GM23338 (cell line): Measurements from ENCODE around the gene ZNF385B. TPM values are rescaled to one million over a fixed set of nuclear protein-coding genes. Genes with fewer than 3 reads are reported as not detected.
A peak's percentile ranks its signal among the peaks of the same experiment; 100 is the strongest.

Experiments
- ATAC-seq: fragments of 200-7000 bp; cut with Tn5 transposase; 3 replicates; pipeline ENCODE4 v1.9.1; 2020
- DNase-seq: peaks from one replicate; pipeline ENCODE4 v3.0.0-alpha.2; 2015; ENCODE audit warnings: low spot score
- H2AFZ ChIP-seq: fragments of 200-600 bp; sonication (generic); 2 replicates; pipeline ENCODE4 v1.8.0; 2016; ENCODE audit warnings: antibody characterized with exemption, mild to moderate bottlenecking, moderate library complexity
- H3F3A ChIP-seq: fragments of 200-600 bp; sonication (generic); replicated peaks from 2 replicates; pipeline ENCODE4 v1.8.0; 2017; ENCODE audit warnings: antibody characterized with exemption, mixed run types, low read depth
- H3K27ac ChIP-seq: fragments of 200-600 bp; sonication (generic); 2 replicates; pipeline ENCODE4 v1.6.1; 2016; ENCODE audit warnings: low read depth
- H3K27me3 ChIP-seq: fragments of 200-600 bp; sonication (generic); 2 replicates; pipeline ENCODE4 v1.8.0; 2016; ENCODE audit warnings: mild to moderate bottlenecking, mixed run types, moderate library complexity; ENCODE audit not compliant: insufficient read depth
- H3K36me3 ChIP-seq: fragments of 200-600 bp; sonication (generic); 2 replicates; pipeline ENCODE4 v1.8.0; 2016; ENCODE audit warnings: mild to moderate bottlenecking; ENCODE audit not compliant: insufficient read depth
- H3K4me1 ChIP-seq: fragments of 200-600 bp; sonication (generic); 2 replicates; pipeline ENCODE4 v1.8.0; 2016; ENCODE audit warnings: mild to moderate bottlenecking, moderate library complexity; ENCODE audit not compliant: insufficient read depth
- H3K4me2 ChIP-seq: fragments of 200-600 bp; sonication (generic); 2 replicates; pipeline ENCODE4 v1.7.1; 2017; ENCODE audit warnings: mixed run types
- H3K4me3 ChIP-seq: fragments of 200-600 bp; sonication (generic); 2 replicates; pipeline ENCODE4 v1.6.1; 2016; ENCODE audit warnings: mixed run types
- H3K79me2 ChIP-seq: fragments of 200-600 bp; sonication (generic); replicated peaks from 2 replicates; pipeline ENCODE4 v1.8.0; 2017; ENCODE audit warnings: mild to moderate bottlenecking; ENCODE audit not compliant: insufficient read depth
- H3K9me2 ChIP-seq: fragments of 200-600 bp; sonication (generic); 2 replicates; pipeline ENCODE4 v1.8.0; 2017; ENCODE audit not compliant: insufficient read depth
- H4K20me1 ChIP-seq: fragments of 200-600 bp; sonication (generic); replicated peaks from 2 replicates; pipeline ENCODE4 v1.8.0; 2017; ENCODE audit warnings: mild to moderate bottlenecking; ENCODE audit not compliant: insufficient read depth
- H3K27ac Mint-ChIP-seq: 2 replicates; pipeline ENCODE4 v1.8.0; 2020; ENCODE audit warnings: inconsistent platforms, mild to moderate bottlenecking, moderate library complexity, mixed read lengths
- H3K27me3 Mint-ChIP-seq: 3 replicates; pipeline ENCODE4 v1.8.0; 2022; ENCODE audit warnings: low read depth, mild to moderate bottlenecking, moderate library complexity, mixed read lengths, inconsistent platforms; ENCODE audit not compliant: insufficient read depth, poor library complexity
- H3K36me3 Mint-ChIP-seq: 3 replicates; pipeline ENCODE4 v1.8.0; 2021; ENCODE audit warnings: low read depth, mild to moderate bottlenecking, inconsistent platforms, moderate library complexity, mixed read lengths
- H3K4me1 Mint-ChIP-seq: 3 replicates; pipeline ENCODE4 v1.8.0; 2020; ENCODE audit warnings: mild to moderate bottlenecking, inconsistent platforms, mixed read lengths
- H3K4me3 Mint-ChIP-seq: 3 replicates; pipeline ENCODE4 v1.8.0; 2021; ENCODE audit warnings: moderate library complexity, mild to moderate bottlenecking, inconsistent platforms, mixed read lengths
- H3K9me3 Mint-ChIP-seq: 3 replicates; pipeline ENCODE4 v1.8.0; 2020; ENCODE audit warnings: moderate library complexity, mild to moderate bottlenecking, inconsistent platforms, mixed read lengths
- CREB1 ChIP-seq: fragments of 250-450 bp; sonication (Bioruptor Pico); IDR thresholded peaks from 2 replicates; pipeline ENCODE4 v1.5.0; 2020; ENCODE audit warnings: low read depth, mild to moderate bottlenecking, moderate library complexity
- EZH2 ChIP-seq: fragments of 200-600 bp; sonication (generic); IDR thresholded peaks from one replicate; pipeline ENCODE4 v1.8.0; 2017; ENCODE audit warnings: antibody characterized with exemption, mild to moderate bottlenecking, low read depth; ENCODE audit not compliant: unreplicated experiment
- EZH2phosphoT487 ChIP-seq: fragments of 200-600 bp; sonication (generic); IDR thresholded peaks from one replicate; pipeline ENCODE4 v1.8.1; 2018; ENCODE audit warnings: antibody characterized with exemption; ENCODE audit not compliant: unreplicated experiment
- JUNB ChIP-seq: IDR thresholded peaks from one replicate; pipeline ENCODE4 v1.6.1; 2016; ENCODE audit warnings: antibody characterized with exemption; ENCODE audit not compliant: unreplicated experiment
- NANOG ChIP-seq: IDR thresholded peaks from 2 replicates; pipeline ENCODE4 v1.6.1; 2016; ENCODE audit warnings: antibody characterized with exemption, borderline replicate concordance
- POLR2AphosphoS5 ChIP-seq: IDR thresholded peaks from 2 replicates; pipeline ENCODE4 v1.6.1; 2016; ENCODE audit warnings: antibody characterized with exemption, low read depth
- STAT1 ChIP-seq: IDR thresholded peaks from one replicate; pipeline ENCODE4 v1.6.1; 2016; ENCODE audit warnings: antibody characterized with exemption; ENCODE audit not compliant: unreplicated experiment
- ZNF114 ChIP-seq: fragments of 250-450 bp; sonication (Bioruptor Pico); IDR thresholded peaks from 2 replicates; pipeline ENCODE4 v1.5.0; 2020; ENCODE audit warnings: mild to moderate bottlenecking, moderate library complexity
- ZNF331 ChIP-seq: fragments of 250-450 bp; sonication (Bioruptor Pico); IDR thresholded peaks from 2 replicates; pipeline ENCODE4 v1.5.0; 2020; ENCODE audit warnings: low read depth, mild to moderate bottlenecking, moderate library complexity
- polyA plus RNA-seq: library from polyadenylated mRNA; unstranded; fragments of >200 nt; fragmentation: Nextera tagmentation; extraction: Ambion mirVana; gene quantifications from 2 replicates; pipeline ENCODE4 v1.2.1, GENCODE V29; 2016
- total RNA-seq: library from RNA; depleted of rRNA; stranded (reverse); fragments of >200 nt; shearing (Covaris generic); gene quantifications from 2 replicates; pipeline ENCODE4 v1.2.3, GENCODE V29; 2014
- TF ChIP-seq, protein P1 (sequence below): fragments of 250-450 bp; sonication (Bioruptor Pico); IDR thresholded peaks from 2 replicates; pipeline ENCODE4 v1.5.0; 2020; ENCODE audit warnings: mild to moderate bottlenecking, moderate library complexity
- TF ChIP-seq, protein P2 (sequence below), 2 experiments: fragments of 200-600 bp in 1 of 2; sonication (generic) in 1 of 2; conservative IDR thresholded peaks; 2 replicates each; pipeline versions ENCODE4 v1.5.1 to v1.6.1; 2016 to 2017; ENCODE audit warnings: antibody characterized with exemption in 2 of 2, low read depth in 2 of 2, mild to moderate bottlenecking in 2 of 2, moderate library complexity in 1 of 2
- TF ChIP-seq, protein P3 (sequence below): IDR thresholded peaks from 2 replicates; pipeline ENCODE4 v1.6.1; 2016; ENCODE audit warnings: antibody characterized with exemption
- TF ChIP-seq, protein P4 (sequence below): IDR thresholded peaks from one replicate; pipeline ENCODE4 v1.6.1; 2018; ENCODE audit warnings: antibody characterized with exemption; ENCODE audit not compliant: unreplicated experiment

The ZNF385B gene
- total and polyA plus RNA-seq, 2 experiments from 2014 or later: 1.5 to 4.6 TPM

DNA sequence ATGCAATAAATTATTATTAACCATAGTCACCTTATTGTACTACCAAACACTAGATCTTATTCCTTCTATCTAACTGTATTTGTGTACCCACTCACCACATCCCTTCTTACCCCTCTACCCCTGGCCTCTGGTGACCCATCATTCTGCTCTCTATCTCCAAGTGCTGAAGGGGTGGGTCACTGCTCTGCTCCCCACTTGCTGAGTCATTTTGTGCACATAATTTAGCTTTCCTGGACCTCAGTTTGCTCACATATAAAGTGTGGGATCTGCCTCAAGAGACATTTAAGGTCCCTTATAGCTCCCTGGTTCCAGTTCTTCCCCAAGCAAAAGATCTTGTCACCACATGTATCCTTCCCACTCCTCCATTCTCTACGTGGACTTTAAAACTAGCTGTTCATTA lies 169.4 kb downstream of the ZNF385B start:
- H3K4me1 Mint-ChIP-seq: peaks cover 3% of the 10 kb centered on the region; the same call in 1 of the 3 replicates
- no peak overlapping the region for H3K4me3 Mint-ChIP-seq
- Histone ChIP-seq H3K9me2 (0 out of 2 replicates have a peak, but pooled peaks cover 7% of the 10 kb centered on the region), H3K36me3 (no peaks in the 10 kb centered on the region), H3K79me2 (no peaks in the 10 kb centered on the region), H3K27ac (no peak overlapping the region), H3K4me2 (no peak overlapping the region), H3K4me1 (0 out of 2 replicates have a peak, but pooled peaks cover 3% of the 10 kb centered on the region), H3F3A (no peaks in the 10 kb centered on the region), H3K4me3 (no peak overlapping the region), H2AFZ (no peak overlapping the region), H3K27me3 (no peaks in the 10 kb centered on the region), H4K20me1 (no peaks in the 10 kb centered on the region)
- H3K36me3 Mint-ChIP-seq: no peaks in the 10 kb centered on the region
- DNase-seq: no peak
- TF ChIP-seq EZH2 (no peak), STAT1 (no peak), POLR2AphosphoS5 (no peak), ZNF331 (CRISPR knock-in tag) (no peak), JUNB (no peak), NANOG (no peak), ZNF114 (no peak), EZH2phosphoT487 (no peak), CREB1 (CRISPR knock-in tag) (no peak)
- TF ChIP-seq, protein P1, sequence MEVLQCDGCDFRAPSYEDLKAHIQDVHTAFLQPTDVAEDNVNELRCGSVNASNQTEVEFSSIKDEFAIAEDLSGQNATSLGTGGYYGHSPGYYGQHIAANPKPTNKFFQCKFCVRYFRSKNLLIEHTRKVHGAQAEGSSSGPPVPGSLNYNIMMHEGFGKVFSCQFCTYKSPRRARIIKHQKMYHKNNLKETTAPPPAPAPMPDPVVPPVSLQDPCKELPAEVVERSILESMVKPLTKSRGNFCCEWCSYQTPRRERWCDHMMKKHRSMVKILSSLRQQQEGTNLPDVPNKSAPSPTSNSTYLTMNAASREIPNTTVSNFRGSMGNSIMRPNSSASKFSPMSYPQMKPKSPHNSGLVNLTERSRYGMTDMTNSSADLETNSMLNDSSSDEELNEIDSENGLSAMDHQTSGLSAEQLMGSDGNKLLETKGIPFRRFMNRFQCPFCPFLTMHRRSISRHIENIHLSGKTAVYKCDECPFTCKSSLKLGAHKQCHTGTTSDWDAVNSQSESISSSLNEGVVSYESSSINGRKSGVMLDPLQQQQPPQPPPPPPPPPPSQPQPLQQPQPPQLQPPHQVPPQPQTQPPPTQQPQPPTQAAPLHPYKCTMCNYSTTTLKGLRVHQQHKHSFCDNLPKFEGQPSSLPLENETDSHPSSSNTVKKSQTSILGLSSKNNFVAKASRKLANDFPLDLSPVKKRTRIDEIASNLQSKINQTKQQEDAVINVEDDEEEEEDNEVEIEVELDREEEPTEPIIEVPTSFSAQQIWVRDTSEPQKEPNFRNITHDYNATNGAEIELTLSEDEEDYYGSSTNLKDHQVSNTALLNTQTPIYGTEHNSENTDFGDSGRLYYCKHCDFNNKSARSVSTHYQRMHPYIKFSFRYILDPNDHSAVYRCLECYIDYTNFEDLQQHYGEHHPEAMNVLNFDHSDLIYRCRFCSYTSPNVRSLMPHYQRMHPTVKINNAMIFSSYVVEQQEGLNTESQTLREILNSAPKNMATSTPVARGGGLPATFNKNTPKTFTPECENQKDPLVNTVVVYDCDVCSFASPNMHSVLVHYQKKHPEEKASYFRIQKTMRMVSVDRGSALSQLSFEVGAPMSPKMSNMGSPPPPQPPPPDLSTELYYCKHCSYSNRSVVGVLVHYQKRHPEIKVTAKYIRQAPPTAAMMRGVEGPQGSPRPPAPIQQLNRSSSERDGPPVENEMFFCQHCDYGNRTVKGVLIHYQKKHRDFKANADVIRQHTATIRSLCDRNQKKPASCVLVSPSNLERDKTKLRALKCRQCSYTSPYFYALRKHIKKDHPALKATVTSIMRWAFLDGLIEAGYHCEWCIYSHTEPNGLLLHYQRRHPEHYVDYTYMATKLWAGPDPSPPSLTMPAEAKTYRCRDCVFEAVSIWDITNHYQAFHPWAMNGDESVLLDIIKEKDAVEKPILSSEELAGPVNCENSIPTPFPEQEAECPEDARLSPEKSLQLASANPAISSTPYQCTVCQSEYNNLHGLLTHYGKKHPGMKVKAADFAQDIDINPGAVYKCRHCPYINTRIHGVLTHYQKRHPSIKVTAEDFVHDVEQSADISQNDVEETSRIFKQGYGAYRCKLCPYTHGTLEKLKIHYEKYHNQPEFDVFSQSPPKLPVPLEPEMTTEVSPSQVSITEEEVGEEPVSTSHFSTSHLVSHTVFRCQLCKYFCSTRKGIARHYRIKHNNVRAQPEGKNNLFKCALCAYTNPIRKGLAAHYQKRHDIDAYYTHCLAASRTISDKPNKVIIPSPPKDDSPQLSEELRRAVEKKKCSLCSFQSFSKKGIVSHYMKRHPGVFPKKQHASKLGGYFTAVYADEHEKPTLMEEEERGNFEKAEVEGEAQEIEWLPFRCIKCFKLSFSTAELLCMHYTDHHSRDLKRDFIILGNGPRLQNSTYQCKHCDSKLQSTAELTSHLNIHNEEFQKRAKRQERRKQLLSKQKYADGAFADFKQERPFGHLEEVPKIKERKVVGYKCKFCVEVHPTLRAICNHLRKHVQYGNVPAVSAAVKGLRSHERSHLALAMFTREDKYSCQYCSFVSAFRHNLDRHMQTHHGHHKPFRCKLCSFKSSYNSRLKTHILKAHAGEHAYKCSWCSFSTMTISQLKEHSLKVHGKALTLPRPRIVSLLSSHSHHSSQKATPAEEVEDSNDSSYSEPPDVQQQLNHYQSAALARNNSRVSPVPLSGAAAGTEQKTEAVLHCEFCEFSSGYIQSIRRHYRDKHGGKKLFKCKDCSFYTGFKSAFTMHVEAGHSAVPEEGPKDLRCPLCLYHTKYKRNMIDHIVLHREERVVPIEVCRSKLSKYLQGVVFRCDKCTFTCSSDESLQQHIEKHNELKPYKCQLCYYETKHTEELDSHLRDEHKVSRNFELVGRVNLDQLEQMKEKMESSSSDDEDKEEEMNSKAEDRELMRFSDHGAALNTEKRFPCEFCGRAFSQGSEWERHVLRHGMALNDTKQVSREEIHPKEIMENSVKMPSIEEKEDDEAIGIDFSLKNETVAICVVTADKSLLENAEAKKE (CRISPR knock-in tag): no peak
- TF ChIP-seq, protein P2, sequence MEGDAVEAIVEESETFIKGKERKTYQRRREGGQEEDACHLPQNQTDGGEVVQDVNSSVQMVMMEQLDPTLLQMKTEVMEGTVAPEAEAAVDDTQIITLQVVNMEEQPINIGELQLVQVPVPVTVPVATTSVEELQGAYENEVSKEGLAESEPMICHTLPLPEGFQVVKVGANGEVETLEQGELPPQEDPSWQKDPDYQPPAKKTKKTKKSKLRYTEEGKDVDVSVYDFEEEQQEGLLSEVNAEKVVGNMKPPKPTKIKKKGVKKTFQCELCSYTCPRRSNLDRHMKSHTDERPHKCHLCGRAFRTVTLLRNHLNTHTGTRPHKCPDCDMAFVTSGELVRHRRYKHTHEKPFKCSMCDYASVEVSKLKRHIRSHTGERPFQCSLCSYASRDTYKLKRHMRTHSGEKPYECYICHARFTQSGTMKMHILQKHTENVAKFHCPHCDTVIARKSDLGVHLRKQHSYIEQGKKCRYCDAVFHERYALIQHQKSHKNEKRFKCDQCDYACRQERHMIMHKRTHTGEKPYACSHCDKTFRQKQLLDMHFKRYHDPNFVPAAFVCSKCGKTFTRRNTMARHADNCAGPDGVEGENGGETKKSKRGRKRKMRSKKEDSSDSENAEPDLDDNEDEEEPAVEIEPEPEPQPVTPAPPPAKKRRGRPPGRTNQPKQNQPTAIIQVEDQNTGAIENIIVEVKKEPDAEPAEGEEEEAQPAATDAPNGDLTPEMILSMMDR (conservative IDR thresholded peaks at IDR 0.05; ENCODE audit: low read depth in 2 of 2): no peak
- TF ChIP-seq, protein P3, sequence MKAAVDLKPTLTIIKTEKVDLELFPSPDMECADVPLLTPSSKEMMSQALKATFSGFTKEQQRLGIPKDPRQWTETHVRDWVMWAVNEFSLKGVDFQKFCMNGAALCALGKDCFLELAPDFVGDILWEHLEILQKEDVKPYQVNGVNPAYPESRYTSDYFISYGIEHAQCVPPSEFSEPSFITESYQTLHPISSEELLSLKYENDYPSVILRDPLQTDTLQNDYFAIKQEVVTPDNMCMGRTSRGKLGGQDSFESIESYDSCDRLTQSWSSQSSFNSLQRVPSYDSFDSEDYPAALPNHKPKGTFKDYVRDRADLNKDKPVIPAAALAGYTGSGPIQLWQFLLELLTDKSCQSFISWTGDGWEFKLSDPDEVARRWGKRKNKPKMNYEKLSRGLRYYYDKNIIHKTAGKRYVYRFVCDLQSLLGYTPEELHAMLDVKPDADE: no peak
- TF ChIP-seq, protein P4, sequence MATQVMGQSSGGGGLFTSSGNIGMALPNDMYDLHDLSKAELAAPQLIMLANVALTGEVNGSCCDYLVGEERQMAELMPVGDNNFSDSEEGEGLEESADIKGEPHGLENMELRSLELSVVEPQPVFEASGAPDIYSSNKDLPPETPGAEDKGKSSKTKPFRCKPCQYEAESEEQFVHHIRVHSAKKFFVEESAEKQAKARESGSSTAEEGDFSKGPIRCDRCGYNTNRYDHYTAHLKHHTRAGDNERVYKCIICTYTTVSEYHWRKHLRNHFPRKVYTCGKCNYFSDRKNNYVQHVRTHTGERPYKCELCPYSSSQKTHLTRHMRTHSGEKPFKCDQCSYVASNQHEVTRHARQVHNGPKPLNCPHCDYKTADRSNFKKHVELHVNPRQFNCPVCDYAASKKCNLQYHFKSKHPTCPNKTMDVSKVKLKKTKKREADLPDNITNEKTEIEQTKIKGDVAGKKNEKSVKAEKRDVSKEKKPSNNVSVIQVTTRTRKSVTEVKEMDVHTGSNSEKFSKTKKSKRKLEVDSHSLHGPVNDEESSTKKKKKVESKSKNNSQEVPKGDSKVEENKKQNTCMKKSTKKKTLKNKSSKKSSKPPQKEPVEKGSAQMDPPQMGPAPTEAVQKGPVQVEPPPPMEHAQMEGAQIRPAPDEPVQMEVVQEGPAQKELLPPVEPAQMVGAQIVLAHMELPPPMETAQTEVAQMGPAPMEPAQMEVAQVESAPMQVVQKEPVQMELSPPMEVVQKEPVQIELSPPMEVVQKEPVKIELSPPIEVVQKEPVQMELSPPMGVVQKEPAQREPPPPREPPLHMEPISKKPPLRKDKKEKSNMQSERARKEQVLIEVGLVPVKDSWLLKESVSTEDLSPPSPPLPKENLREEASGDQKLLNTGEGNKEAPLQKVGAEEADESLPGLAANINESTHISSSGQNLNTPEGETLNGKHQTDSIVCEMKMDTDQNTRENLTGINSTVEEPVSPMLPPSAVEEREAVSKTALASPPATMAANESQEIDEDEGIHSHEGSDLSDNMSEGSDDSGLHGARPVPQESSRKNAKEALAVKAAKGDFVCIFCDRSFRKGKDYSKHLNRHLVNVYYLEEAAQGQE: no peak
- peaks cover 1% of the 10 kb centered on the region for H3K27me3 Mint-ChIP-seq
- H3K9me3 Mint-ChIP-seq: no peaks in the 10 kb centered on the region; the same call in 2 of the 3 replicates
- H3K27ac Mint-ChIP-seq: 0 out of 2 replicates have a peak overlapping the region, but pooled peaks have one; percentile 7
- no peak for ATAC-seq
